Measurements from ENCODE around the gene GEMIN4.

Gene GEMIN4

DNA sequence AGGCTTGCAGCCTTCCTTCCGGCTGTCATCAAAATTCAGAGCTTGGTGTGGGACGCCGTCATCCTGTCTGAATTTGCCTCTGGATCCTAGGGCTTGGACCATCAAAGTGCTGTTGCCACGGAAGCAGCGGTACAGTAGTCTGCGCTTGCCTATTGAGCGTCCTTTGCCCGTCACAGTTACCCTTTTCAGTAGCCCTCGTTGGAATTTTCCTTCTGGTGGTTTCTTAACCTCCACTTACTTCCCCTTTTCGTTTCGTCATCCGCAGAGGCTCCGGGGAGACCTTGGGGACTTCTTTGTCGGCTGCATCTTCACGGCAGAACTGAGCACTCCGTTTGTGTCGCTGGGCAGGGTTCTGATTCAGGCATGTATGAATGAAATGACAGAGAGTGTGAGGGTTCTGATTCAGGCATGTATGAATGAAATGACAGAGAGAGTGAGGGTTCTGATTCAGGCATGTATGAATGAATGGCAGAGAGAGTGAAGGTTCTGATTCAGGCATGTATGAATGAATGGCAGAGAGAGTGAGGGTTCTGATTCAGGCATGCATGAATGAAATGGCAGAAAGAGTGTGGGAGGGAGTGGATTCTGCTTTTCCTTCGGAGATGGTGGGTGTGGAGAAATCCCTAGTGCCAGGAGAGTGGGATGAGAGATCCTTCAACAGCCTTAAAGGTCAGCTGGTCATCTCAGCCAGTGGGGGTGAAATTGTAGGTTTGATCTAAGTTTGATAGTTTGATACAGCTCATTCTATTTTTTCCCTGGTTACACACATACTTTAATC, 11.6 kb downstream of the GEMIN4 start:
- peak; percentile 73 for DNase-seq

- no peak for DNase-seq
Measured at GRCh38 chr17:737561-738113, 14.4 kb downstream of the GEMIN4 start.

GRCh38 chr17:733743-734142, 18.3 kb downstream of the GEMIN4 start:
- no peak for DNase-seq

DNA sequence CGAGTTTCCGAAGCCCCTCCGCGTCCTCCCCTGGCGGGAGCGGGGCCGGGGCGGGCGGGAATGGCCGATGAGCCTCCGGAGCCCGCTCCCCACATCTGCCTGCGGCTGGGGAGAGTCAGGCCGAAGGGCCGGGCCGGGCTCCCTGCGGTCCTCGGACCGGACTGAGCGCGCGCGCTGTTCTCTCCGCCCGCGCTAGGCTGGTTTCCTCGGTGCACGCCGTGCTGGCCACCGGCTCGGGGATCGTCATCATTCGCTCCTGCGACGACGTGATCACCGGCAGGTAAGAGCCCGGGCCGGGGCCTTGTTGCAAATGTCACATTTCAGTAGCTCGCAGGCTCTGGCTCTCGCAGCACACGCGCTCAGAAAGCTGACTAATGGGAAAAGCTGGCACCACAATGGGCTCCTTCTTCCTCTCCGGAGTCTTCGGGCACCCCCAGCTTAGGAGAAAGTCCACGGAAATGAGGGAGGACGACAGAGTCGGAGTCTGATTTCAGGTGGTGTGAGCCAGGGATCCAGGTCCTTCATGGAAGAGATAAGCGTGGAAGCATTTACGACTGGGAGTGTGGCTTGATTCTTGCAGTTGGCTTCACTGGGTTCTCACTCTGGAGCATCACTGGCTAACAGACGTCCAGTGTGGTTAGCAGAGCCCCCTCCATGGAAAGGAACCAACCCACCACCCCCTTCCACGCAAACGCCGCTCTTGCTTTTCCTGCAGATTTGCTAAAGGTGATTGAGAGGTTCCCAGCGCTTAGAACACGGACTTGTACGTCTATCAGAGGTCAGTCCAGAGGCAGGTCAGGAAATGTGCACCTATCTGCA, 19.0 kb downstream of the GEMIN4 start:
- no peak for DNase-seq

GRCh38 chr17:732067-732901, 19.8 kb downstream of the GEMIN4 start, which contains the start of gene TLCD3A:
Gene TLCD3A (plus strand): TSS chr17:732596. CDS start chr17:732648, 52 bp downstream.
- peak; percentile 29 for DNase-seq

DNA sequence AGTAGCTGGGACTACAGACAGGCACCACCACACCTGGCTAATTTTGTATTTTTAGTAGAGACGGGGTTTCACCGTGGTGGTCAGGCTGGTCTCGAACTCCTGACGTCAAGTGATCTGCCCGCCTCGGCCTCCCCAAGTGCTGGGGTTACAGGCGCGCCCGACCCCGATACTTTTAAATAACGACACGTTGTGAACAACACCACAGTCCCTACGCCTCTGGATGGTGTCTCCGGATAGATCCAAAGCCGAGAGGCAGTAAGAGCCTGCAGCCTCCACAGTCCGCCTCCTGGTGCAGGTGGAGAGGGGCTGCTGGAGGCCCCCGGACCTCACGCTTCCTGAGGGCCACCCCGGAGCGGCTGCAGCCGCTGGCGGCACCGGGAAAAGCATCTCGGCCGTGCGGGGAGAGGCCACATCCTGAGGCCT, 20.4 kb downstream of the GEMIN4 start:
- no peak for DNase-seq

DNA sequence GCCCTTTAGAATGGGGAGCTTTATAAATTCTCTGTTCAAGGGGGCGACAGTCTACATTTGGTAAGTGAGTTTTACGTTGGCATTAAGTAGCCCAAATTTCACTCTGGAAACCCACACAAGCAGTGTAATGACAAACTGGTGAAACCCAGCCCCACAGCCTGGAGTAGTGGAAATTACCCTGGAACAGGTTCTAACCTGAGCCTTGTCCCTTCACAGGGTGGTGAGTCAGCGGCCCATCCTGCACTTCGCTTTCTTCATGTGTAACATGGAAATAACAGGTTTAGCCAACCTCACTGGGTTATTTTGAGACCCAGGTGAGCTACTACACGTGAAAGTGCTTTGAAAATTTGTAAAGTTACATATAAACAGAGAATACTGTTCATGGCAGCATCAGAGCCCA, 23.2 kb downstream of the GEMIN4 start:
- no peak for DNase-seq

DNA sequence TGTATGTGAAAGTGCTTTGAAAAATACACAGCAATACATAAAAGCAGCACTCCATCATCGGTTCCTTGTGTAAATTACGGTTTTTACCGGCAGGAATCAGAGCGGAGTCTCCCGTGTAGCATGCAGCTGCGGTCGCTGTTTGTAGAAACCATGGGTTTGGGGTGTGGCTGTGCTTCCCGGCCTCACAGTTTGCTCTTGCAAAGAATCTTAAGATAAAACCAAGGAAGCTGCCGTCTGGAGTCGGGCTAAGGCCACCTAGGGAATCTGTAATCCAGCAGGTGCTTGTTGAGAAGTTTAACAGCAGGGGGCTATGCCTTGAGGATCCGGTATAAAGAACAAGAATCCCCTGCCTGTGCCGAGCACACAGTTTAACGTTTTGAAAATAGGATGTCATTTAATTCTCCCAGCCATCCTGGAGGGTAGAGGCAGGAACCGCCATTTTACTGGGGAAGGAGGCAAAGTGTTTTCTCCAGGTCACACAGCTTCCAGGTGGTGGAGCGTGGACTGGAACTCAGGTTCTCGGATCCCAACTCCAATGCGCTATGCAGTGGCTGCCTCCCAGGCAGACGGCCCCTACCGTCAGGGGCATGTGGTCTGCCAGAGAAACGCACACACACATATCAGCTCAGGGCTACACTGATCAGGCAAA, 25.7 kb downstream of the GEMIN4 start:
- no peak for DNase-seq

DNA sequence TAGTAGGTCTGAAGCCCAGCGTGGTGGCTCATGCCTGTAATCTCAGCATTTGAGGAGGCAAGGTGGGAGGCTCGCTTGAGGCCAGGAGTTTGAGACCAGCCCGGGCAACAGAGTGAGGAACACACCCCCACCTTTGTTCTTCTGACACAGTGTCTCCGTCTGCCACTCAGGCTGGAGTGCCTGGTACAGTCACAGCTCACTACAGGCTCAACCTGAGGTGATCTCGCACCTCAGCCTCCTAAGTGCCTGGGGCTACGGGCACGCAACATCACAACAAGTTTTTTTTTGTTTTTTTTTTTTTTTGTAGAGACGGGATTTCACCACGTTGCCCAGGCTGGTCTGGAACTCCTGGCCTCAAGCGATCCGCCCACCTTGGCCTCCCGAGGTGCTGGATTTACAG, 26.3 kb downstream of the GEMIN4 start:
- DNase-seq = no peak

DNA sequence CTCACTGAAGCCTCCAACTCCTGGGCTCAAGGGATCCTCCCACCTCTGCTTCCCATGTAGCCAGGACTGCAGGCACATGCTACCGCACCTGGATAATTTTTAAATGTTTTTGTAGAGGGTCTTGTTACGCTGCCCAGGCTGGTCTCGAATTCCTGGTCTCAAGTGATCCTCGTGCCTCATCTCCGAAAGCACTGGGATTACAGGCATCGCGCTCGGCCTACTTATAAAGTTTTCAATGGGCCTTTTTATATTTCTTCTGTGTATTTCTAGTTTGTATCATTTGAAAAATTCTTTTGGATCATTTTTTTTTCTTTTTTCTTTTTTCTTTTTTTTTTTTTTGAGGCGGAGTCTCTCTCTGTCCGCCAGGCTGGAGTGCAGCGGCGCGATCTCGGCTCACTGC, 27.0 kb downstream of the GEMIN4 start:
- DNase-seq = no peak

- DNase-seq = no peak
Measured at GRCh38 chr17:721540-721937, 30.5 kb downstream of the GEMIN4 start.

DNA sequence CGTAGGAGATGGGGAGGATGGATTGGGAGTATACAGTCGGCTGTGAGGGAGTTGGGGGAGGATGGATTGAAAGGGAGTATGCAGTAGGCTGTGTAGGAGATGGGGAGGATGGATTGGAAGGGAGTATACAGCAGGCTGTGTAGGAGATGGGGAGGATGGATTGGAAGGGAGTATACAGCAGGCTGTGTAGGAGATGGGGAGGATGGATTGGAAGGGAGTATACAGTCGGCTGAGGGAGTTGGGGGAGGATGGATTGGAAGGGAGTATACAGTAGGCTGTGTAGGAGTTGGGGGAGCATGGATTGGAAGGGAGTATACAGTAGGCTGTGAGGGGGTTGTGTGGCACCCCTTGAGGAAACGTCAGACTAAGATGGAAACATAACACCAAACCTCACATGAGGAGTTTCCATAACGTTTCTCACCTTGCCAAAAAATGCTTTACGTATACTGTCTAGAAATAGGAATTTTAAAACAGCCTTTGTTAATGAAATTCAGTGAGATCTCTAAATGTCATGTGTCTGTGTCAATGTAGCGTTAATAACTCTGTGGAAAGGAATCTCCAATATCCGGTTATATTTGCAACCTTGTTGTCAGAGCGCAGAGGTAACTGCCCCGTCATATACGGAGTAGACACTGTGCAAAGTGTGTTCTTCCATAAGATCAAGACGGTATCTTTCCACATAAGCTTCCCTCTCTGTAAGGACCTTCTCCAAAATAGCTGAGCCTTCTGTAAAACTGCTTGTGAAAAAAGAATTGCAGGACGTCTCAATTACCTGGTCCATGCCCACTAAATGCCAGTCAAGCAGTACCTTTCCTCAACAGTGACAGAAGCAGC, 31.1 kb downstream of the GEMIN4 start:
- no peak for DNase-seq

- DNase-seq = no peak
Measured at GRCh38 chr17:718075-718474, 34.0 kb downstream of the GEMIN4 start.

DNA sequence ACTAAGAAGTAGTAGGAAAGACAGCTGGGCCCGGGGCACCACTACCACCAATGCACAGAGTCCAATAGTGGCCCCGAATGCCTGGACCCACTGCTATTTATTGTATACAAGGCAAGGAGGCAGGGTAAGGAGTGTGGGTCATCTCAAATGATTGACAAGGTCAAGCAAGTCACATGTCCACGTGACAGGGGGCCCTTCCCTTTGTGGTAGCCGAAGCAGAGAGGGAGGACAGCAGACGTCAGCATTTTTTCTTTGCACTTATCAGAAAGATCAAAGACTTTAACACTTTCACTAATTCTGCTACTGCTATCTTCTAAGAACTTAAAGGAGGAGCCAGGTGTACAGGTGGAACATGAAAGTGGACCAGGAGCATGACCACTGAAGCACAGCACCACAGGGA, 43.9 kb downstream of the GEMIN4 start:
- DNase-seq = no peak

- DNase-seq = no peak
Measured at GRCh38 chr17:705863-706262, 46.2 kb downstream of the GEMIN4 start.

GRCh38 chr17:705011-705410, 47.1 kb downstream of the GEMIN4 start:
- no peak for DNase-seq

- no peak for DNase-seq
Measured at GRCh38 chr17:704111-704864, 47.8 kb downstream of the GEMIN4 start.

- no peak for DNase-seq
Measured at GRCh38 chr17:703081-703875, 48.8 kb downstream of the GEMIN4 start.

GRCh38 chr17:700504-701094, 51.5 kb downstream of the GEMIN4 start:
- no peak for DNase-seq
